ENCODE measurements around the gene TRIM23. TPM values are rescaled to one million over a fixed set of nuclear protein-coding genes. Genes with fewer than 3 reads are reported as not detected.

TRIM23 gene
- total RNA-seq, 1 donor from 2014 or later: 23.9 TPM

DNA sequence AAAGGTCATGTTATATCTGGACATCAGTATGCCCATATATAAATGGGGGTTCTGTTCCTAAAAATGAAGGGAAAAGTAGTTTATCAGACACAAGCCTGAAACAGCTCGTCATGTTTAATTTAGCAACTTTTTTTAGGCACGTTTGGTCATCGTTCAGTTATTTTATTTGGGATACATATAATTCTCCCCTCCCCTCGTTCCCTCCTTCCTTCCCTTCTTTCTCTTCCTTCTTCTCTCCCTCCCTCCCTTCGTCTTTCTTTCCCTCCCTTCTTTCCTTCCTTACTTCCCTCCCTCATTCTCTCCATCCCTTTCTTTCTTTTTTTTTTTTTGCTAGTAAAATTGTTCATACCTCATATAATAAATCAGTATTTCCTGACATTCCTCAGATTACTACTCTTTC lies 57.6 kb downstream of the TRIM23 start:
- no peak for DNase-seq (ENCODE audit: low read depth)

GRCh38 chr5:65563777-65564176 lies 60.4 kb downstream of the TRIM23 start:
- DNase-seq (ENCODE audit: low read depth): peak; percentile 11

DNA sequence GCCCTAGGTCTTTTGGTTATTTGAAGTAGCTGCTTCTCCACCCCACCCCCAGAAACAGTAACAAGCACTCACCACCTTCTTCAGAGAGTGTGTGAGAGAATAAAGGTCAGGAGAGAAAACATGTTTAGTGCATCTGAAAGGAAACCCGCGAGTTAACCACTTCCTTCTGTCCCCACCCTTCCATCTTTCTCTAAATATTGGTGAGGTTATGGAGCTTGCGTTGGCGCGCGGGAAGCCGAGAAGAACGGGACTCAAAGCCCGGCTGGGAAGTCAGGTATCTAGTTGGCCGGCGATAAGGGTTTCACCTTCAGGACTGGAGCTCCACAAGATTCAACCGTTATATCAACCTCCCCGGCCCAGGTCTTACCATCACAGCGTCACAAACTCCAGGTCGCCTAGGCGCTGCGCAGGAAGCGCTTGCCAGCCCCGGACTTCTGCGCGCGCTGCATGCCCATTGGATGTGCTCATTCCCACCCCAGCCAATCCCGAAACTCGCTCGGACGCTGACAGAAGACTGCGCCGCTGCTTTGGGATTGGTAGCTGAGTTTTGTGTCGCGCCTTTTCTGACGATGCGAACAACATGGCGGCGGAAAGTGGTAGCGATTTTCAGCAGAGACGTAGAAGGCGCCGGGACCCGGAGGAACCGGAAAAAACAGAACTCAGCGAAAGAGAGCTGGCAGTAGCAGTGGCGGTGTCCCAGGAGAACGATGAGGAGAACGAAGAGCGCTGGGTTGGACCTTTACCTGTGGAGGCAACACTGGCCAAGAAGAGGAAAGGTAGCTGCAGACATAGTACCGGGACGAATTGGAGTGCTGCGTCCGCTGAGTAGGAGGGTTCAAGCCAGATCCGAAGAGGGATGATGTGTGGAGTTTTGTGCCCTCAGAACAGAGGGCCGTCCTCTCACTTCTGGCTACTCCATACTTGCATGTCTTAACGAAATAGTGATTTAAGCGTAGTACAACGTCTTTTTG lies 61.1 kb downstream of the TRIM23 start, which contains the start of the genes CENPK and PPWD1:
Gene CENPK (minus strand): TSS at position 438 of the 971 bp plus-strand sequence. CDS start 8,261 bp downstream, outside the sequence.
Gene PPWD1 (plus strand): TSS at position 566 of the 971 bp plus-strand sequence. CDS start 15 bp downstream, at position 581.
- peak; percentile 91 for DNase-seq (ENCODE audit: low read depth)

DNA sequence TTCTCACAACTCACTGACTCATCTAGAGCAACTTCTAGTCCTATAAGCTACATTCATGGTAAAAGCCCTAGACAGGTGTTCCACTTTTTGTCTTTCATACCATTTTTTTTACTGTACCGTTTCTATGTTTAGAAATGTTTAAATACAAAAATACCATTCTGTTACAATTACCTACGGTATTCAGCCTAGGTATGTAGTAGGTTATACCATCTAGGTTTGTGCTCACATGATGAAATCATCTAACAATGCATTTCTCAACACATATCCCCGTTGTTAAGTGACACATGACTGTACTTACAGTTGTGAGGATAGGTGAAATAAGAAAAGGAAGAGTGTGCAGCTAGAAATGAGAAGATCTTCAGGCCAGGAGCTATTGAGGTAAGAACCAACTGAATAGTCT lies 67.4 kb downstream of the TRIM23 start:
- DNase-seq (ENCODE audit: low read depth): no peak

DNA sequence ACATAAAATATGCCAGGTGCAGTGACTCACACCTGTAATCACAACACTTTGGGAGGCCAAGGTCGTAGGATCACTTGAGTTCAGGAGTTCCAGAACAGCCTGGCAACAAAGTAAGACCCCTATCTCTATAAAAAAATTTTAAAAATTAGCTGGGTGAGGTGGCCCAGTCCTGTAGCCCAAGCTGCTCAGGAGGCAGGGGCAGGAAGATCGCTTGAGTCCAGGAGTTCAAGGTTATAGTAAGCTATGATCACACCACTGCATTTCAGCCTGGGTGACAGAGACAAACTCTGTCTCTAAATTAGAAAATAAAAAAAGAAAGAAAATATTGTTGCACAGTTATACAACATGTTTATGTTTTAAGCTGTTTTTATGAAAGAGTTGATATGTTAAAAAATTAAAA lies 68.0 kb downstream of the TRIM23 start:
- DNase-seq (ENCODE audit: low read depth): no peak

DNA sequence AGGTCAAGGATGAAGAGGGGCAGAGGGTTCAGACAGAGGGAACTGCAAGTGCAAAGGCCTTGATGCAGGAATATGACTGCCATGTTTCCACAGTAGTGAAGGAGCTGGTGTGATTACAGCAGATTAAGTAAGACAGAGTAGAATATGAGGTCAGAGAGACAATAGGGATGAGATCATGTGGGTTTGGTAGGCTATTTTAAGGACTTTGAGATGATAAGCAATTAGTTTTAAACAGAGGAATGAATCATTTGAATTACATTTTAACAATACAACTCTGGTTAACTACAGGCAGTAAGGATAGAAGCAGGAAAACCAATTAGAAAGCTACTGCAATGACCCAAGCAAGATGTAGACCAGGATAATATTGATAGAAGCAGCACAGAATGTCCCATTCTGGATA lies 68.8 kb downstream of the TRIM23 start:
- DNase-seq (ENCODE audit: low read depth): peak; percentile 48

DNA sequence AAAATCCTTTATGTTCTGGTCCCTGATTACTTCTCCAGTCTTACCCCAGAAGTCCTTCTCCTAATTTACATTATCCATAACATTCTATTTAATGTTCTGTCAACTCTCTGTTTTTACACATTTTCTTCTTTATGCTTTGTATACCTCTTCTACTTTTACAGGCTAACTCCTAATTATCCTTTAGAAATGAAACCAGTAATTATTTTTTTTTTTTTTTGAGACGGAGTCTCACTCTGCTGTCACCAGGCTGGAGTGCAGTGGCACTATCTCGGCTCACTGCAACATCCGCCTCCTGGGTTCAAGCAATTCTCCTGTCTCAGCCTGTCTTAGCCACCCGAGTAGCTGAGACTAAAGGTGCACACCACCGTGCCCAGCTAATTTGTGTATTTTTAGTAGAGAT lies 70.2 kb downstream of the TRIM23 start:
- no peak for DNase-seq (ENCODE audit: low read depth)

GRCh38 chr5:65548281-65548680 lies 75.9 kb downstream of the TRIM23 start:
- DNase-seq (ENCODE audit: low read depth): no peak

- no peak for DNase-seq (ENCODE audit: low read depth)
Observed at GRCh38 chr5:65546141-65546540, 78.0 kb downstream of the TRIM23 start.

GRCh38 chr5:65544473-65544872 lies 79.7 kb downstream of the TRIM23 start:
- no peak for DNase-seq (ENCODE audit: low read depth)

GRCh38 chr5:65539827-65540226 lies 84.3 kb downstream of the TRIM23 start:
- peak; percentile 19 for DNase-seq (ENCODE audit: low read depth)

Other genes starting within 250 kb of the TRIM23 start
- 2.7 and 41.8 TPM in 2 replicates for gene ADAMTS6, start 142.4 kb downstream of the TRIM23 start, total RNA-seq
- 5.0 and 21.4 TPM in 2 replicates for gene CENPK, start 61.2 kb downstream of the TRIM23 start, total RNA-seq
- gene PPWD1, start 61.0 kb downstream of the TRIM23 start, total RNA-seq: 26.4 and 46.4 TPM in 2 replicates
- gene SHLD3, start 694 bp upstream of the TRIM23 start, total RNA-seq: 5.4 and 6.1 TPM in 2 replicates
- 29.3 and 38.2 TPM in 2 replicates for gene TRAPPC13, start 694 bp upstream of the TRIM23 start, total RNA-seq
- gene SGTB, start 97.8 kb upstream of the TRIM23 start, total RNA-seq: 10.0 and 13.5 TPM in 2 replicates
- 67.6 and 69.8 TPM in 2 replicates for gene NLN, start 97.9 kb upstream of the TRIM23 start, total RNA-seq